Activated T-cell treated with anti-CD3 and anti-CD28 coated beads for 48 hours (primary cell): Measurements from ENCODE around the gene UNC79.
"Not testable (repeated sequence)": the region's sequence is repeated elsewhere in the genome, so short reads cannot be mapped to it uniquely, and the experiment has no call there.

Experiments
- DNase-seq: peaks from one replicate; pipeline ENCODE4 v3.0.0-alpha.2; 2020; ENCODE audit warnings: low read depth

Gene UNC79

GRCh38 chr14:93430315-93431035 lies at the start of gene UNC79:
Gene UNC79 (plus strand): TSS chr14:93430939. CDS start chr14:93431030, 91 bp downstream.
- no peak for DNase-seq

- DNase-seq, result no peak
Observed at GRCh38 chr14:93381644-93382043, 49.1 kb upstream of the UNC79 start.

- not testable (repeated sequence) for DNase-seq
Observed at GRCh38 chr14:93384256-93384655, 46.5 kb upstream of the UNC79 start.

GRCh38 chr14:93395231-93395630 lies 35.5 kb upstream of the UNC79 start:
- no peak for DNase-seq

GRCh38 chr14:93396456-93396855 lies 34.3 kb upstream of the UNC79 start:
- DNase-seq, result no peak

- DNase-seq, result no peak
Observed at GRCh38 chr14:93398491-93398890, 32.2 kb upstream of the UNC79 start.

- DNase-seq, result no peak
Observed at GRCh38 chr14:93402951-93403350, 27.8 kb upstream of the UNC79 start.

- no peak for DNase-seq
Observed at GRCh38 chr14:93410021-93410420, 20.7 kb upstream of the UNC79 start.

GRCh38 chr14:93410893-93411292 lies 19.8 kb upstream of the UNC79 start:
- no peak for DNase-seq

GRCh38 chr14:93425136-93425535 lies 5.6 kb upstream of the UNC79 start:
- DNase-seq, result not testable (repeated sequence)

- no peak for DNase-seq
Observed at GRCh38 chr14:93426750-93427149, 4.0 kb upstream of the UNC79 start.

- DNase-seq, result no peak
Observed at GRCh38 chr14:93431036-93431670, 414 bp downstream of the UNC79 start.

GRCh38 chr14:93454224-93454623 lies 23.5 kb downstream of the UNC79 start:
- DNase-seq, result no peak

- no peak for DNase-seq
Observed at GRCh38 chr14:93456356-93456755, 25.6 kb downstream of the UNC79 start.

- DNase-seq, result no peak
Observed at GRCh38 chr14:93458234-93458633, 27.5 kb downstream of the UNC79 start.

GRCh38 chr14:93462479-93462878 lies 31.7 kb downstream of the UNC79 start:
- DNase-seq, result no peak

GRCh38 chr14:93464271-93464670 lies 33.5 kb downstream of the UNC79 start:
- no peak for DNase-seq

- DNase-seq, result no peak
Observed at GRCh38 chr14:93475471-93475870, 44.7 kb downstream of the UNC79 start.

- DNase-seq, result no peak
Observed at GRCh38 chr14:93476305-93476704, 45.6 kb downstream of the UNC79 start.

- DNase-seq, result not testable (repeated sequence)
Observed at GRCh38 chr14:93479074-93479473, 48.3 kb downstream of the UNC79 start.

- DNase-seq, result no peak
Observed at GRCh38 chr14:93480867-93481266, 50.1 kb downstream of the UNC79 start.

- no peak for DNase-seq
Observed at GRCh38 chr14:93481758-93482157, 51.0 kb downstream of the UNC79 start.

- DNase-seq, result no peak
Observed at GRCh38 chr14:93490001-93490400, 59.3 kb downstream of the UNC79 start.

- DNase-seq, result no peak
Observed at GRCh38 chr14:93493054-93493453, 62.3 kb downstream of the UNC79 start.
